ENCODE data around the gene CHIT1. TPM values are rescaled to one million over a fixed set of nuclear protein-coding genes. Genes with fewer than 3 reads are reported as not detected.

Gene CHIT1
- total RNA-seq, 3 donors from 2014 or later, result 0.05 to 0.23 TPM; not detected in 1

Other genes starting within 250 kb of the CHIT1 start
- gene TMEM183A, start 222.3 kb downstream of the CHIT1 start, total RNA-seq, result 10 to 100 TPM; 82.3 to 85.8 (median 85.6) TPM
- gene PPFIA4, start 203.2 kb downstream of the CHIT1 start, total RNA-seq, result 1 to 10 TPM in 1 of 3 donors, under 1 TPM in 2; 0.37 to 1.2 (median 0.82) TPM
- gene MYOG, start 143.7 kb downstream of the CHIT1 start, total RNA-seq, result not detected
- gene ADORA1, start 101.9 kb downstream of the CHIT1 start, total RNA-seq, result under 1 TPM in 1 of 3 donors, not detected in 2; 0.10 TPM
- not detected for gene MYBPH, start 53.8 kb downstream of the CHIT1 start, total RNA-seq
- gene CHI3L1, start 43.0 kb downstream of the CHIT1 start, total RNA-seq, result not detected
- gene BTG2, start 75.8 kb upstream of the CHIT1 start, total RNA-seq, result 100 to 1,000 TPM in 1 of 3 donors, 10 to 100 TPM in 2; 73.0 to 101 (median 80.5) TPM
- 1 to 10 TPM in 1 of 3 donors, under 1 TPM in 2; 0.19 to 1.1 (median 0.26) TPM for gene FMOD, start 121.4 kb upstream of the CHIT1 start, total RNA-seq
- gene PRELP, start 246.1 kb upstream of the CHIT1 start, total RNA-seq, result under 1 TPM; 0.03 to 0.05 (median 0.03) TPM